ENCODE results near the gene RNF150.

- no peak for TF ChIP-seq EZH2phosphoT487 (IDR thresholded peaks at IDR 0.05; ENCODE audit: low read depth, severe bottlenecking, unreplicated experiment)
- TF ChIP-seq EZH2 (IDR thresholded peaks at IDR 0.05; ENCODE audit: borderline replicate concordance), result no peak
These were observed 96.5 kb downstream of the RNF150 start for GRCh38 chr4:141036786-141037185.
